Muscle layer of duodenum (tissue), 2 donors: ENCODE results near the gene CCBE1.

Experiments
- H3K27ac ChIP-seq: one replicate; pipeline ENCODE4 v1.7.0; 2013; ENCODE audit warnings: mild to moderate bottlenecking, low read length
- H3K27me3 ChIP-seq: one replicate; pipeline ENCODE4 v1.7.0; 2013; ENCODE audit warnings: low read depth, mild to moderate bottlenecking, control low read depth, low read length
- H3K36me3 ChIP-seq, 2 donors: one replicate each; pipeline ENCODE4 v1.7.0; 2013; ENCODE audit warnings: low read length in 2 of 2, control low read depth in 1 of 2, mild to moderate bottlenecking in 1 of 2; ENCODE audit not compliant: insufficient read depth in 2 of 2, control insufficient read depth in 1 of 2
- H3K4me1 ChIP-seq, 2 donors: one replicate each; pipeline ENCODE4 v1.7.0; 2013; ENCODE audit warnings: low read length in 2 of 2, mild to moderate bottlenecking in 2 of 2, control low read depth in 1 of 2, moderate library complexity in 1 of 2; ENCODE audit not compliant: insufficient read depth in 2 of 2, control insufficient read depth in 1 of 2
- H3K4me3 ChIP-seq, 2 donors: one replicate each; pipeline ENCODE4 v1.7.0; 2013; ENCODE audit warnings: low read length in 2 of 2, low read depth in 1 of 2, mild to moderate bottlenecking in 1 of 2
- H3K9me3 ChIP-seq, 2 donors: one replicate each; pipeline ENCODE4 v1.7.0; 2013; ENCODE audit warnings: low read length in 2 of 2, control low read depth in 1 of 2, mild to moderate bottlenecking in 1 of 2; ENCODE audit not compliant: control insufficient read depth in 1 of 2
- donor health status: healthy.

CCBE1 gene

GRCh38 chr18:59631583-59632181 lies 65.5 kb downstream of the CCBE1 start:
- H3K9me3 ChIP-seq: peaks cover 0 to 5% of the 10 kb centered on the region in 2 donors
- H3K36me3 ChIP-seq: no peaks in the 10 kb centered on the region
- no peak overlapping the region for H3K4me3 ChIP-seq
- H3K4me1 ChIP-seq: no peaks in the 10 kb centered on the region
- no peak overlapping the region for H3K27ac ChIP-seq
- no peaks in the 10 kb centered on the region for H3K27me3 ChIP-seq

GRCh38 chr18:59629894-59630293 lies 67.3 kb downstream of the CCBE1 start:
- Histone ChIP-seq H3K4me3 (no peak overlapping the region), H3K9me3 (peaks cover 0 to 5% of the 10 kb centered on the region in 2 donors), H3K27ac (no peak overlapping the region), H3K36me3 (no peaks in the 10 kb centered on the region), H3K27me3 (no peaks in the 10 kb centered on the region), H3K4me1 (no peaks in the 10 kb centered on the region)

- H3K36me3 ChIP-seq: no peaks in the 10 kb centered on the region
- H3K4me3 ChIP-seq: no peak overlapping the region
Observed at GRCh38 chr18:59628995-59629394, 68.2 kb downstream of the CCBE1 start.

GRCh38 chr18:59627414-59627813 lies 69.8 kb downstream of the CCBE1 start:
- no peaks in the 10 kb centered on the region for H3K27me3 ChIP-seq
- no peaks in the 10 kb centered on the region for H3K36me3 ChIP-seq
- H3K27ac ChIP-seq: no peak overlapping the region
- peaks cover 0 to 16% of the 10 kb centered on the region in 2 donors for H3K4me1 ChIP-seq
- peaks cover 0 to 5% of the 10 kb centered on the region in 2 donors for H3K9me3 ChIP-seq
- no peak overlapping the region for H3K4me3 ChIP-seq

More at GRCh38 chr18:59628995-59629394, 68.2 kb downstream of the CCBE1 start:
- no peaks in the 10 kb centered on the region for H3K27me3 ChIP-seq
- H3K27ac ChIP-seq: no peak overlapping the region
- peaks cover 0 to 5% of the 10 kb centered on the region in 2 donors for H3K4me1 ChIP-seq
- peaks cover 0 to 5% of the 10 kb centered on the region in 2 donors for H3K9me3 ChIP-seq

- Histone ChIP-seq H3K27me3 (no peaks in the 10 kb centered on the region), H3K36me3 (no peaks in the 10 kb centered on the region), H3K4me1 (peaks cover 0 to 16% of the 10 kb centered on the region in 2 donors), H3K4me3 (no peak overlapping the region), H3K27ac (no peak overlapping the region), H3K9me3 (no peaks in the 10 kb centered on the region)
Observed at GRCh38 chr18:59624369-59624765, 72.9 kb downstream of the CCBE1 start.

- Histone ChIP-seq H3K27me3 (no peaks in the 10 kb centered on the region), H3K4me1 (peaks cover 0 to 16% of the 10 kb centered on the region in 2 donors), H3K4me3 (no peak overlapping the region), H3K27ac (no peak overlapping the region), H3K36me3 (no peaks in the 10 kb centered on the region), H3K9me3 (no peaks in the 10 kb centered on the region)
Observed at GRCh38 chr18:59623456-59624368, 73.5 kb downstream of the CCBE1 start.

GRCh38 chr18:59621027-59621426 lies 76.2 kb downstream of the CCBE1 start:
- Histone ChIP-seq H3K36me3 (no peaks in the 10 kb centered on the region), H3K4me3 (no peak overlapping the region), H3K4me1 (peaks cover 0 to 16% of the 10 kb centered on the region in 2 donors), H3K27ac (no peak overlapping the region), H3K27me3 (no peaks in the 10 kb centered on the region), H3K9me3 (no peaks in the 10 kb centered on the region)

- no peaks in the 10 kb centered on the region for H3K27me3 ChIP-seq
- no peak overlapping the region for H3K4me3 ChIP-seq
- H3K4me1 ChIP-seq: peaks cover 0 to 16% of the 10 kb centered on the region in 2 donors
- H3K9me3 ChIP-seq: no peaks in the 10 kb centered on the region
- no peaks in the 10 kb centered on the region for H3K36me3 ChIP-seq
- H3K27ac ChIP-seq: no peak overlapping the region
Observed at GRCh38 chr18:59620381-59620780, 76.8 kb downstream of the CCBE1 start.

GRCh38 chr18:59619816-59620215 lies 77.4 kb downstream of the CCBE1 start:
- H3K27me3 ChIP-seq: no peaks in the 10 kb centered on the region
- no peak overlapping the region for H3K4me3 ChIP-seq
- peaks cover 0 to 16% of the 10 kb centered on the region in 2 donors for H3K4me1 ChIP-seq
- no peaks in the 10 kb centered on the region for H3K36me3 ChIP-seq
- H3K9me3 ChIP-seq: no peaks in the 10 kb centered on the region
- no peak overlapping the region for H3K27ac ChIP-seq

- Histone ChIP-seq H3K27me3 (no peaks in the 10 kb centered on the region), H3K4me1 (no peaks in the 10 kb centered on the region), H3K9me3 (no peaks in the 10 kb centered on the region), H3K36me3 (no peaks in the 10 kb centered on the region), H3K27ac (no peak overlapping the region), H3K4me3 (no peak overlapping the region)
Observed at GRCh38 chr18:59617468-59617932, 79.7 kb downstream of the CCBE1 start.

- H3K4me1 ChIP-seq: no peaks in the 10 kb centered on the region
Observed at GRCh38 chr18:59616501-59616900, 80.7 kb downstream of the CCBE1 start.

More at GRCh38 chr18:59616501-59616900, 80.7 kb downstream of the CCBE1 start:
- Histone ChIP-seq H3K9me3 (no peaks in the 10 kb centered on the region), H3K27me3 (no peaks in the 10 kb centered on the region), H3K36me3 (no peaks in the 10 kb centered on the region), H3K4me3 (no peak overlapping the region), H3K27ac (no peak overlapping the region)
